Pericardium fibroblast (primary cell): ENCODE results near the gene FHOD1. TPM values are rescaled to one million over a fixed set of nuclear protein-coding genes. Genes with fewer than 3 reads are reported as not detected.

Experiments
- total RNA-seq: library from RNA; depleted of rRNA; stranded (reverse); fragments of >200 nt; gene quantifications from 2 replicates; pipeline ENCODE4 v1.2.3, GENCODE V29; 2015

Gene FHOD1
- 26.6 and 26.9 TPM in 2 replicates for total RNA-seq

DNA sequence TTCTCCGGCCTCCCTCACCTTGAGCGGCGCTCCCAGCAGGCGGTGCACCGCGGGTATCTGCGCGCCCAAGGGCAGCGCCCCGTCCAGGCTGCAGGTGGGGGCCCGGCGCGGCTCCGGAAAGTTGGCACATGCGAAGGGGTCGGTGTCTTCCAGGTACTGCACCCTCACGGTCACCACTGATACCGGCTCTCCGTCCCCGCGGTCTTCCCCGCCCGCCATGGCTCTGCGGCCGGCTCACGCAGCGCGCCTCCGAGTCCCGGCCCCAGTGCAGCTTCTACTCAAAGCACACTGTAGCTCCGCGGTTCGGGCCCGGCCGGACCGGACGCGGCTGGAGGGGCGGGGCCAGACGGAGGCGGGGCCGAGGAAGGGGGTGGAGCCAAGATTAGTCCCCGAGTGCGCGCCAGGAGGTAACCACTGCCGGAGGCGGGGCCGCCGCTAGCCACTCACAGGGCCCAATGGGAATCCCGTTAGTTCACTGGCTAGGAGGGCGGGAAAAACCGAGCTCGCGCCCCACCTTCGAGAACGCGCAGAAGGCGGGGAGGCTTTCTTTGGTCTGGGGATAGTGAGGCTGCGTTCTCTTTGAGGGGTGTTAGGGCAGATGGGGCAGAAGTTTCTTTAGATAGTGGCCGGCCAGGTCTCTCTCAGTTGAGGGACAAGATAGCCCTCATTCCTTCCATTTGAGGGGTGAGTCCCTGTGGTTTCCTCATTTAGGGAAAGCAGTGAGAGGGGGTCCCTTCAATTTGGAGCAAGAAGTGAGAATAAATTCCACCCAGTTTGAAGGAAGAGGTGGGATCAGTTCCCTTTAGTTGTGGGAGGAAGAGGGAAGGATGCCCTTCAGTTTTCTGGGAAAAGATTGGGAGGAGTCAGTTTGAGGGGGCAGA lies at the start of gene FHOD1:
TSS of gene FHOD1 (minus strand) at position 290 of the 881 bp plus-strand sequence. CDS start at position 219, 71 bp downstream.

DNA sequence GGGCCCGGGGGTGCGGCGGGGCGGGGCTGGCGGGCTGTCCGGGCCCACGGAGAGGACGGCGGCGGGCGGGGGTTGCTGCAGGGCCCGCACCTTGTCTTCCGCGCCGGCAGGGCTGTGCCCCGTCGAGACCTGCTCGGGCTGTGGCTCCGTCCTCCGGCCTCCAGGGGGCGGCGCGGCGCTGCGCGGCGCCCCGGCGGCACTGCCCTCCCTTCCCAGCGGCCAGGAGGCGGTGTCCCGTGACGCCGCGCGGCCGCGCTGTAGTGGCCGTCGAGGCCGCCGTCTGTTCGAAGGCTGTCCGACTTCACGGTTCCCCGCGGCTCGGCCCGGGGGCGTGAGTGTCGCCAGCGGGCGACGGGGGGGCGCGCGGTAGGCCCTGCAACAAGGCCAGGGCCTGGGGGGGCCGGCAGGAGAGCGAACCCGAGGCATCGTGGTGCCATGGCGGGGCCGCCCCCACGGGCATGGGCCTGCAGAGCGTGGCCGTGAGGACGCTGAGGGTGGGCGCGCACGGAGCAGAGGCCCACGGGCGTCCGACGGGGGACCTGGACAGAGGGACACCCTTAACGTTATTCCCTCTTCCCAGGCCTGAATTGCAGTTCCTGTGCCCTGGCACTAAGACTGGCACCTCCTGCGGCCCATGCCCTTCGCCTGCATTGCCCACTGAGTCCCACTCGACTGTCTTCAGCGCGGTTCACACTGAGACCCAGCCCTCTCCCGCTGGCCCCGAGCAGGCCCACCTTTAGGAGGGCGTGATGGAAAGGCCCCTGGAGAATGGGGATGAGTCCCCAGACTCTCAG lies 32.2 kb upstream of the FHOD1 start, which contains the start of gene PLEKHG4:
TSS of gene PLEKHG4 (plus strand) at position 237 of the 794 bp plus-strand sequence. CDS start at position 750, 513 bp downstream.

DNA sequence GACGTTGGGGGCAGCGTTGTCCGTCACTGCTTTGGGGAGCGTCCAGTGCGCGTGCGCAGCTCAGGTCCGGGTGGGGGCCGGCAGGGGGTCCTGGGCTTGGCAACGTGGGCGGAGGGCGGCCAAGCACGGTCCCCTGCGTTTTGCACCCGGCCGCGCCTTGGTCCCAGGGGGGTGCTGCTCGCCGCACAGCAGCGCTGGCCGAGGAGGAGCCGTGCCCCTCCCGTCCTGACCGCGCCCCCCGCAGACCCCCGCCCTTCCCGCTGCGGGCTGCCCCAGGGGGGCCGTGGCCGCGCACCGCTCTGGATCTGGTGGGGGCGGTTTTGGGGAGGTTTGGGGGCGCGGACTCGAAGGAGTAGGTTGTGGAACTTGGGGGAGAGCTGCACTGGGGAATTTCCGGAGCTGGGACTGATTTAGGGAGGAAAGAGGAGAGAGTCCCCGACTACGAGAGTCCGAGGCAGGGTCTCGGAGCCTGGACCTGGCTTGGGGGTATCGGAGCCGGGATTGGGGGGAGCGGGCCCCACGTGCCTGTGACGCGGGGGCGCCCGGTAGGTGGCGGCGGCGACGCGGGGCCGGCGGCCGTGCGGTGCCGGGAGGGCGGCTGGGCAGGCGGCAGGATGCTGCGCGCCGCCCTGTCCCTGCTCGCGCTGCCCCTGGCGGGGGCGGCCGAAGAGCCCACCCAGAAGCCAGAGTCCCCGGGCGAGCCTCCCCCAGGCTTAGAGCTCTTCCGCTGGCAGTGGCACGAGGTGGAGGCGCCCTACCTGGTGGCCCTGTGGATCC lies 1.3 kb upstream of the FHOD1 start, which contains the start of gene SLC9A5:
TSS of gene SLC9A5 (plus strand) at position 579 of the 777 bp plus-strand sequence. CDS start at position 615, 36 bp downstream.

DNA sequence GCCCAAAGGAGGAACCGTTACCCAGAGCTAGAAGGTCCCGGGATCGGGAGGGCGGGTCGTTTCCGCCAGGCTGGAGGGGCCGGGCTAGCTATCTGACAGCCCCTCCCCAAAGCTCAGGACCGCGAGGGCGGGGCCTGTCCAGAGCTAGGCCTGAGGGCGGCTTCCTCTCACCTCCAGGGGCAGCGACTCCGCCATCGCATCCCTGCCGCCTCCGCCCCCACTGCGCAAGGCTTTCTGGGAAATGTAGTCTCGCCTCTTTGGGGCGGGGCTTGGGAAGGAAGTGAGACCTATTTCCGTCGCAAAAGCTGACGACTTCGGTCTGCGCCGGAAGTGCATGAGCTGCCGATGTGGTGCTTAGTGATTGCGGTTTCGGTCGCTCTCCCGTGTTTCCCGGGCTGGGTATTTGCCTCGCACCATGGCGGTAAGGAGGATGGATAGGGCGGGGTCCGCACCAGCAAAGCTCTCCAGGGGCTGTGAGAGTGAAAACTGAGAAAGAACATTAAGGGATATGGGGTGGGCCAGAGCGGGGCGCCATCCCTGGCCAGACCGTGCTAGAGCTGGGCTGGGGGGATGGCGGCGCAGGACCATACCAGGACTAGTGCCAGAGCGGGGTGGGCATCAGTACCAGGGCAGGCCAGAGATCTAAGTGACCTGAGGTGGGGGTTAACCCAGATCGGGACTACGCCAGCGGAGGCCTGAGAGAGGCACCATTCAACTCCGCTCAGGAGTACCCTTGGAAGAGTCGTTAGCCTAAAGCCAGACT lies 20.3 kb downstream of the FHOD1 start, which contains the start of gene TMEM208:
TSS of gene TMEM208 (plus strand) at position 327 of the 763 bp plus-strand sequence. CDS start at position 416, 89 bp downstream.

DNA sequence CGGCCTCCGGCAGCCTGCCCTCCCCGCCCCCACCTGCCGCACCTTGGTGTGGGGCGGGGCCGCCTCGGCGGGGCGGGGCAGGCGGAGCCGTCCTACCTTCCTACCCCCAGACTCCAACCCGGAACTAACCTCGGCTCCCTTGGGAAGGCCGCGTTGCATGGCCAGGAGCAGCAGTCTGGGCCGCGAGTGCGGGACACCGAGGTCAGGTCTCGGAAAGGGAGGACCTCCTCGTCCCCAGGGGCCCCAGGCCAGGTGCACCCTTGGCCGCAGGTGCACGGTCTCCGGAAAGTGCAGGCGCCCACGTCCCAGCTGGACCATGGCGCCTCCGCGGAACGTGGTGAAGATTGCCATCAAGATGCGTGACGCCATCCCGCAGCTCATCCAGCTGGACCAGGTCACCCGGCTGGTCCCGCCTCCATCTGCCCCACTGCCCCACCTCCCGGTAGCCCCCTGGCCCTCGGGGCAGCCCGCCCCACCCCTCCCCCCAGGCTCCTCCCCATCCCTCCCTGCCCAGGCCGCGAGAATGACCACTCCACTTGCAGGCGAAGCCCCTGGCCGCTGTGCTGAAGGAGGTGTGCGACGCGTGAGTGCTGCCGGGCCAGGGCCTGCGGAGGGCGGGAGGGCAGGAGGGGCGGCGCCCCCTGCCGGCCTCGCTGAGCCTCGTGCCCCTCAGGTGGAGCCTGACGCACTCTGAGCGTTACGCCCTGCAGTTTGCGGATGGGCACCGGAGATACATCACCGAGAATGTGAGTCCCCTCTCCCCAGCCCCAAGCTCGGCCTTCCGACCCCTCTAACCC lies 48.1 kb downstream of the FHOD1 start, which contains the start of gene ELMO3:
TSS of gene ELMO3 (plus strand) at position 121 of the 797 bp plus-strand sequence. CDS start at position 317, 196 bp downstream.

DNA sequence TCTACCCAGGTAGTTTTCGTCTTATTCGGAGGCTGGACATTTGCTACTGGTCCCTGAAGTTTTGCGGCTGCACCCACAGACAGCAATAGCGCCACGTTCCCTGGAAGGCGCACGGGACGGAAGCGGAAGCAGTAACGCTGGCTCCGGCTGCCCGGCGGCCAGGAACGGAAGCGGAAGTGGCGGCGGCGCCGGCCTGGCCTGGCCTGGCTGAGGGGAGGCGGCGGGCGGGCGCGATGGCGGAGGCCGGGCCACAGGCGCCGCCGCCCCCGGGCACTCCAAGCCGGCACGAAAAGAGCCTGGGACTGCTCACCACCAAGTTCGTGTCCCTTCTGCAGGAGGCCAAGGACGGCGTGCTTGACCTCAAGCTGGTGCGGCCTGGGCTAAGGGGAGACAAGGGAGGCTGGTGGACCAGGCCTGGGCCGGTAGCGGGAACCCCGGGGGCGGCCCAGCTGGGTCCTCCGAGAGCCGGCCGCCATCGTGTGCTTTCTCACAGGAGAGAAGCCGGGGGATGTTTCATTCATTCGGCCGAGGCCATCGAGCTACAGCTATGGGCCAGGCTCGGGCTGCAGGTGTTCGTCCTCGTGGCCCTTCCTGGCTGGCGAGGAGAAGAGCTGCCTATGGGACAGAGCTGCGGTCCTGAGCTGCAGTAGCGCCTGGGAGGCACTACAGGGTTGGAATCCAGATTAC lies 55.1 kb downstream of the FHOD1 start, which contains the start of gene E2F4:
TSS of gene E2F4 (plus strand) at position 161 of the 687 bp plus-strand sequence. CDS start at position 234, 73 bp downstream.

DNA sequence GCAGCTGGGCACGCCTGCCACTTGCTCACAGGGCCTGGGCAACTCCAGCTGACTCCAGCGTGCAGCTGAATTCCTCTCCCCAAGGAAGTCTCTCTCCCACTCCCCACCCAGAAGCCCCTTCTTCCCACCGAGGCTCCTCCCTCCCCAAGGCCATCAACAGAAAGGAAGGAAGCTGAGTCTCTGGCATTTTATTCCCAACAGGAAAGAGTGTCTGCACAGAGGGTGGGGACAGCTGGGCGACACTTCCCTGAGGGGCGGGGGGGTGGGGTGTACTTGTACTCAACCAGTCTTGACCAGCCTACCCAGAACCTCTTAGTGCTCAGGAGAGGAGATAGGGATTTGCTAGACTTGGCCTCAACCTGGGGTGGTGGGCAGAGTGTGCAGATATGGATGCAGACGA lies 57.2 kb downstream of the FHOD1 start, which contains the start of gene EXOC3L1:
TSS of gene EXOC3L1 (minus strand) at position 96 of the 400 bp plus-strand sequence. CDS start 460 bp downstream, outside the sequence.

DNA sequence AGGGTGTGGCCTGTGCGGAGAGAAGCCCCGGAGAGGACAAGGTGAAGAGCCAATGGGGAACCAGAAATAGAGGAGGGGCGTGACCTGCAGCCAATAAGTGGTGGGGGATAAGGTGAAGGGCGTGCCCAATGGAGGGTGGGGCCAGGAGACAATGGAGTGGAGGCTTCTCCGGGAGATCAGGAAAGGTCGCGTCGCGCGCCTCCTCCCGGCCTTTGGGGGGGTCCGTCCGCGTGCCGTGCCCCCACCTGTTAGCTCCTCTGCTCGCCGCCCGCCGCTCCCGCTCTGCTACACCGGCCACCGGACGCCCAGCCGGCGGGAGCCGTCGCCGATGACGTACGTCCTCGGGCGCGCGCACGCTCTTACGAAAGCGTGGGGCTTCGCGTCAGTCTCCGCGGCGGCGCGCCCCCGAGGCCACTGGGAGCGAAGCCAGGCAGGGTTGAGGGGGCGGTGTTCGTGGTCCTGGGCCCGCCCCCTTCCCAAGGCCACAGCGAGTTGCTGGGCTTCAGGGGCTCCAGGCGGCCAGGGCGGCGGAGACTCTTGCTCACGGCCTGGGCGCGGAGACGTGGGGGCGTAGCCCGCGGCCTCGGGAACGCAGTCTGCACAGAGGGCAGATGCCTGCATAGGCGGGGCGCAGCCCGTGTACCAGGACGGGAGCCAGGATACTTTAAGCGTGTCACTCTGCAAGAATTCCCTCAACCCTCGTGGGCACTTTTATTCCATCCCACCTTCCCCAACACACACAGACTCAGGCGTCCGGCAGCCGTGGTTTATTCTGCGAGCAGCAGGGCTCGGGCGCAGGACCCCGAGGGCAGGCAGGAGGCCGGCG lies 63.4 kb downstream of the FHOD1 start, which contains the start of gene MATCAP1:
TSS of gene MATCAP1 (minus strand) at position 337 of the 826 bp plus-strand sequence. CDS start 3,353 bp downstream, outside the sequence.

Other genes starting within 250 kb of the FHOD1 start
- 31.9 and 39.8 TPM in 2 replicates for gene CBFB, start 218.3 kb downstream of the FHOD1 start, total RNA-seq
- 14.2 and 39.7 TPM in 2 replicates for gene PHAF1, start 137.5 kb downstream of the FHOD1 start, total RNA-seq
- 56.6 and 62.5 TPM in 2 replicates for gene B3GNT9, start 96.5 kb downstream of the FHOD1 start, total RNA-seq
- gene TRADD, start 87.6 kb downstream of the FHOD1 start, total RNA-seq: 20.4 and 32.7 TPM in 2 replicates
- 20.0 and 37.8 TPM in 2 replicates for gene FBXL8, start 87.5 kb downstream of the FHOD1 start, total RNA-seq
- 9.8 and 16.9 TPM in 2 replicates for gene HSF4, start 82.7 kb downstream of the FHOD1 start, total RNA-seq
- 18.1 and 26.1 TPM in 2 replicates for gene NOL3, start 76.9 kb downstream of the FHOD1 start, total RNA-seq
- gene MATCAP1, start 63.5 kb downstream of the FHOD1 start, total RNA-seq: 9.5 and 18.7 TPM in 2 replicates
- 0.12 and 1.9 TPM in 2 replicates for gene EXOC3L1, start 57.3 kb downstream of the FHOD1 start, total RNA-seq
- 62.1 and 72.0 TPM in 2 replicates for gene E2F4, start 55.3 kb downstream of the FHOD1 start, total RNA-seq
- gene ELMO3, start 48.4 kb downstream of the FHOD1 start, total RNA-seq: 0.34 and 0.58 TPM in 2 replicates
- gene TMEM208, start 20.4 kb downstream of the FHOD1 start, total RNA-seq: 33.2 and 34.3 TPM in 2 replicates
- 0.58 and 0.60 TPM in 2 replicates for gene SLC9A5, start 1.5 kb upstream of the FHOD1 start, total RNA-seq
- gene PLEKHG4, start 32.1 kb upstream of the FHOD1 start, total RNA-seq: 6.6 and 8.6 TPM in 2 replicates
- gene KCTD19, start 79.3 kb upstream of the FHOD1 start, total RNA-seq: 0.12 TPM in 1 of 2 replicates, not detected in the other
- gene LRRC36, start 79.3 kb upstream of the FHOD1 start, total RNA-seq: not detected in 2 replicates
- gene TPPP3, start 146.0 kb upstream of the FHOD1 start, total RNA-seq: not detected in 2 replicates
- gene ZDHHC1, start 169.0 kb upstream of the FHOD1 start, total RNA-seq: 10.6 and 12.8 TPM in 2 replicates
- 0.34 TPM in 1 of 2 replicates, not detected in the other for gene HSD11B2, start 183.6 kb upstream of the FHOD1 start, total RNA-seq
- gene ATP6V0D1, start 233.7 kb upstream of the FHOD1 start, total RNA-seq: 70.6 and 134 TPM in 2 replicates
- not detected in 2 replicates for gene AGRP, start 236.1 kb upstream of the FHOD1 start, total RNA-seq